Natural killer cell (primary cell): ENCODE results near the gene SUMF1. TPM values are rescaled to one million over a fixed set of nuclear protein-coding genes. Genes with fewer than 3 reads are reported as not detected.
A peak's percentile ranks its signal among the peaks of the same experiment; 100 is the strongest.

Experiments
- ATAC-seq, 3 donors: fragments of 150-1000 bp in 2 of 3; fragments of 200-7000 bp in 1 of 3; cut with Tn5 transposase; 1 replicate in 1 of 3; 2 replicates in 2 of 3; pipeline ENCODE4 v1.10.0; 2021; ENCODE audit warnings: mild to moderate bottlenecking in 2 of 3, moderate library complexity in 2 of 3
- DNase-seq, 2 donors: peaks; one replicate each; pipeline versions ENCODE4 v3.0.0 to v3.0.0-alpha.2; 2013 to 2021; ENCODE audit warnings: mixed read lengths in 1 of 2
- H3K27ac ChIP-seq: one replicate; pipeline ENCODE4 v1.5.1; 2013; ENCODE audit warnings: mild to moderate bottlenecking, low read length
- H3K27me3 ChIP-seq: one replicate; pipeline ENCODE4 v1.6.1; 2013; ENCODE audit warnings: low read length; ENCODE audit not compliant: control insufficient read depth, insufficient read depth
- H3K36me3 ChIP-seq: one replicate; pipeline ENCODE4 v1.6.1; 2013; ENCODE audit warnings: low read length; ENCODE audit not compliant: control insufficient read depth, insufficient read depth
- H3K4me1 ChIP-seq: one replicate; pipeline ENCODE4 v1.6.1; 2013; ENCODE audit warnings: low read length; ENCODE audit not compliant: control insufficient read depth, insufficient read depth
- H3K4me3 ChIP-seq: one replicate; pipeline ENCODE4 v1.5.1; 2013; ENCODE audit warnings: low read length
- H3K9me3 ChIP-seq: one replicate; pipeline ENCODE4 v1.6.1; 2013; ENCODE audit warnings: low read length; ENCODE audit not compliant: control insufficient read depth, insufficient read depth
- H3K27ac Mint-ChIP-seq, 2 donors: one replicate each; pipeline ENCODE4 v1.8.0; 2022; ENCODE audit warnings: mild to moderate bottlenecking in 2 of 2, mixed read lengths in 2 of 2, moderate library complexity in 1 of 2
- H3K27me3 Mint-ChIP-seq, 2 donors: one replicate each; pipeline ENCODE4 v1.8.0; 2022; ENCODE audit warnings: low read depth in 2 of 2, mixed read lengths in 2 of 2
- H3K36me3 Mint-ChIP-seq: one replicate; pipeline ENCODE4 v1.8.0; 2022; ENCODE audit warnings: mixed read lengths
- H3K4me1 Mint-ChIP-seq, 2 donors: one replicate each; pipeline ENCODE4 v1.8.0; 2022; ENCODE audit warnings: mixed read lengths in 2 of 2
- H3K4me3 Mint-ChIP-seq: one replicate; pipeline ENCODE4 v1.8.0; 2022; ENCODE audit warnings: mild to moderate bottlenecking, moderate library complexity, mixed read lengths
- H3K9me3 Mint-ChIP-seq, 2 donors: one replicate each; pipeline ENCODE4 v1.8.0; 2022; ENCODE audit warnings: mixed read lengths in 2 of 2
- CTCF ChIP-seq: fragments of 200-600 bp; IDR thresholded peaks from one replicate; pipeline ENCODE4 v1.8.0; 2022; ENCODE audit warnings: antibody characterized with exemption
- WGBS: methylation state at CpG from one replicate; pipeline ENCODE4 v1.1.7; 2013; ENCODE audit warnings: missing lambda C conversion rate; ENCODE audit not compliant: insufficient coverage; 5-methylcytosine and 5-hydroxymethylcytosine counted together
- intact Hi-C: fragments of 100-400 bp; cut with micrococcal nuclease; formaldehyde crosslinking; loops from one replicate; pipeline ENCODE4 v1.14.2; 2022
- total RNA-seq, 4 donors: library from RNA; stranded (reverse); fragments of 120-200 nt in 1 of 4; gene quantifications; one replicate each; pipeline versions ENCODE4 v1.2.3 to v1.2.4, GENCODE V29; 2013 to 2022

The SUMF1 gene
- total RNA-seq, 3 donors from 2014 or later (not counting 1 experiment from before 2014, with no cell fraction given), result 16.3 to 19.8 (median 19.3) TPM

DNA sequence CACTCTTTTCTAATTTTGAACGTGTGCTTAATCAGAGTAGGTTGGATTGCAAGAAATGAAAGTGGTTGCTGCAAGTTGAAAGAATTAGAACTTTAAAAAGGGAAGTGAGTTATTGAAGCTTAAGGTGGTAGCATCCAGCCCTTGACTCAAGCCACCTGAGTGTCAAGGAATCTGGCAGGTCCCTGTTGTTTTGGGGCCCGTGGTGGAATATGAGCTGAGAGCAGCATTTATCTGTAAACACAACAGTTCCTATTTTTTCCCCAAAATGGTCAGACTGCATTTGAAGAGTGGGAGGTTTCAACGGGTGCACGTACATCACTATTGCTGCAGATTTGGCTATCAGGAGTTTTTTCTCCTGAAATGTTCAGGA lies 27.8 kb upstream of the SUMF1 start:
- H3K4me3 Mint-ChIP-seq, result peak overlapping the region; percentile 99
- no peaks in the 10 kb centered on the region for H3K27me3 Mint-ChIP-seq
- DNase-seq (peak in 1 of 2 donors; percentile 28), ATAC-seq (no peak)
- Histone ChIP-seq H3K27me3 (no peaks in the 10 kb centered on the region), H3K27ac (peak overlapping the region; percentile 34), H3K4me3 (peak overlapping the region; percentile 87), H3K36me3 (no peaks in the 10 kb centered on the region), H3K9me3 (no peaks in the 10 kb centered on the region), H3K4me1 (peaks cover 24% of the 10 kb centered on the region)
- H3K4me1 Mint-ChIP-seq, result peaks cover 41 to 54% of the 10 kb centered on the region in 2 donors
- WGBS, result 19% methylated on average over 3 of the region's 4 CpGs
- TF ChIP-seq CTCF, result no peak
- H3K27ac Mint-ChIP-seq, result peak overlapping the region; percentile 85 to 92
- H3K36me3 Mint-ChIP-seq, result peaks cover 10% of the 10 kb centered on the region
- no peaks in the 10 kb centered on the region for H3K9me3 Mint-ChIP-seq
- intact Hi-C loops, result loop anchor here (5.0 to 10.0 kb wide), 3 partner anchors 92 to 1320 kb away; partner anchors contain the start of genes CRBN and SETMAR

GRCh38 chr3:4493941-4494894 lies 27.1 kb upstream of the SUMF1 start:
- Mint-ChIP-seq H3K4me1 (peaks cover 41 to 54% of the 10 kb centered on the region in 2 donors), H3K27me3 (no peaks in the 10 kb centered on the region), H3K36me3 (peaks cover 10% of the 10 kb centered on the region), H3K9me3 (no peaks in the 10 kb centered on the region), H3K4me3 (peak overlapping the region; percentile 99), H3K27ac (peak overlapping the region; percentile 85 to 92)
- ATAC-seq, result no peak
- Histone ChIP-seq H3K27me3 (no peaks in the 10 kb centered on the region), H3K36me3 (no peaks in the 10 kb centered on the region), H3K4me1 (peaks cover 24% of the 10 kb centered on the region), H3K27ac (peak overlapping the region; percentile 34), H3K9me3 (no peaks in the 10 kb centered on the region), H3K4me3 (peak overlapping the region; percentile 87)
- no peak for DNase-seq
- TF ChIP-seq CTCF, result no peak
- under 1% methylated on average over 28 of the region's 28 CpGs for WGBS
- intact Hi-C loops, result loop anchor here (1.0 to 10.0 kb wide), 7 partner anchors 10 to 1319 kb away; partner anchors contain the start of genes CRBN, SETMAR and SUMF1

- Histone ChIP-seq H3K4me3 (peak within 1 kb of the TSS; percentile 87), H3K27me3 (no peaks in the 10 kb centered on the region), H3K4me1 (peaks cover 24% of the 10 kb centered on the region), H3K27ac (peak within 1 kb of the TSS; percentile 58), H3K9me3 (no peaks in the 10 kb centered on the region), H3K36me3 (no peaks in the 10 kb centered on the region)
- peaks cover 41 to 52% of the 10 kb centered on the region in 2 donors for H3K4me1 Mint-ChIP-seq
- peak within 1 kb of the TSS; percentile 85 to 92 for H3K27ac Mint-ChIP-seq
- peak within 1 kb of the TSS; percentile 99 for H3K4me3 Mint-ChIP-seq
- peaks cover 10% of the 10 kb centered on the region for H3K36me3 Mint-ChIP-seq
- DNase-seq (peak; percentile 91 to 99), ATAC-seq (peak; percentile 91 to 97 (median 92))
- peaks cover 0 to 4% of the 10 kb centered on the region in 2 donors for H3K27me3 Mint-ChIP-seq
- intact Hi-C loops, result loop anchor here (1.0 to 10.0 kb wide), 7 partner anchors 11 to 1318 kb away; partner anchors contain the start of genes CRBN, SETMAR and SUMF1
- WGBS, result under 1% methylated on average over 46 of the region's 47 CpGs
- H3K9me3 Mint-ChIP-seq, result no peaks in the 10 kb centered on the region
- TF ChIP-seq CTCF, result no peak
These were observed 26.2 kb upstream of the SUMF1 start, which contains the start of gene ITPR1 for GRCh38 chr3:4493014-4493940. Gene ITPR1, plus strand, starts transcription at chr3:4493348. Its CDS starts 23,144 bp downstream, at chr3:4516492.
